Immature natural killer cell (primary cell): ENCODE results near the gene SDHC. TPM values are rescaled to one million over a fixed set of nuclear protein-coding genes. Genes with fewer than 3 reads are reported as not detected.

Experiments
- DNase-seq, 3 donors: peaks; one replicate each; pipeline ENCODE4 v3.0.0; 2022; ENCODE audit warnings: mixed read lengths in 1 of 3
- H3K27ac Mint-ChIP-seq, 6 donors: one replicate each; pipeline ENCODE4 v1.8.0; 2020; ENCODE audit warnings: mixed read lengths in 6 of 6, mild to moderate bottlenecking in 5 of 6, inconsistent platforms in 4 of 6, moderate library complexity in 3 of 6
- H3K27me3 Mint-ChIP-seq, 3 donors: one replicate each; pipeline ENCODE4 v1.8.0; 2020 to 2021; ENCODE audit warnings: low read depth in 3 of 3, mild to moderate bottlenecking in 3 of 3, mixed read lengths in 3 of 3, moderate library complexity in 3 of 3, inconsistent platforms in 1 of 3
- H3K36me3 Mint-ChIP-seq, 3 donors: one replicate each; pipeline ENCODE4 v1.8.0; 2020; ENCODE audit warnings: mixed read lengths in 3 of 3, inconsistent platforms in 2 of 3, mild to moderate bottlenecking in 2 of 3
- H3K4me1 Mint-ChIP-seq, 2 donors: one replicate each; pipeline ENCODE4 v1.8.0; 2020; ENCODE audit warnings: inconsistent platforms in 2 of 2, mild to moderate bottlenecking in 2 of 2, mixed read lengths in 2 of 2, moderate library complexity in 1 of 2
- H3K4me3 Mint-ChIP-seq, 5 donors: one replicate each; pipeline ENCODE4 v1.8.0; 2020; ENCODE audit warnings: mild to moderate bottlenecking in 5 of 5, mixed read lengths in 5 of 5, inconsistent platforms in 3 of 5, moderate library complexity in 3 of 5
- H3K9me3 Mint-ChIP-seq, 6 donors: one replicate each; pipeline ENCODE4 v1.8.0; 2020; ENCODE audit warnings: mild to moderate bottlenecking in 6 of 6, mixed read lengths in 6 of 6, inconsistent platforms in 4 of 6, moderate library complexity in 3 of 6
- polyA plus RNA-seq, 3 donors: library from polyadenylated mRNA; unstranded; fragments of 300-500 nt; fragmentation: Illumina TruSeq; gene quantifications; one replicate each; pipeline ENCODE4 v1.2.3, GENCODE V29; 2021

Gene SDHC
- 100 to 1,000 TPM; 260 to 415 (median 324) TPM for polyA plus RNA-seq

GRCh38 chr1:161314201-161314981 lies at the start of gene SDHC:
Gene SDHC (plus strand): TSS chr1:161314381. CDS start chr1:161314406, 25 bp downstream.
- Mint-ChIP-seq H3K36me3 (peaks cover 0 to 3% (median 0%) of the 10 kb centered on the region in 3 donors), H3K4me1 (peaks cover 22 to 34% of the 10 kb centered on the region in 2 donors), H3K9me3 (no peaks in the 10 kb centered on the region), H3K4me3 (peak within 1 kb of the TSS; percentile 98 to 99 (median 99)), H3K27ac (peak within 1 kb of the TSS; percentile 99 to 100 (median 99)), H3K27me3 (peaks cover 4 to 6% (median 5%) of the 10 kb centered on the region in 3 donors)
- DNase-seq = peak; percentile 91 to 92 (median 91)

- Mint-ChIP-seq H3K27ac (no peak overlapping the region), H3K9me3 (no peaks in the 10 kb centered on the region), H3K4me1 (no peaks in the 10 kb centered on the region), H3K27me3 (peaks cover 8 to 12% (median 12%) of the 10 kb centered on the region in 3 donors), H3K36me3 (no peaks in the 10 kb centered on the region), H3K4me3 (no peak overlapping the region)
- DNase-seq = no peak
These were observed 48.9 kb upstream of the SDHC start for GRCh38 chr1:161265305-161265704.

GRCh38 chr1:161266202-161266601 lies 48.0 kb upstream of the SDHC start:
- DNase-seq = no peak
- Mint-ChIP-seq H3K36me3 (no peaks in the 10 kb centered on the region), H3K27ac (no peak overlapping the region), H3K9me3 (no peaks in the 10 kb centered on the region), H3K4me1 (no peaks in the 10 kb centered on the region), H3K27me3 (peaks cover 5 to 9% (median 8%) of the 10 kb centered on the region in 3 donors), H3K4me3 (no peak overlapping the region)

GRCh38 chr1:161266836-161267235 lies 47.3 kb upstream of the SDHC start:
- H3K4me1 Mint-ChIP-seq = no peaks in the 10 kb centered on the region
- H3K36me3 Mint-ChIP-seq = no peaks in the 10 kb centered on the region
- DNase-seq = no peak
- H3K4me3 Mint-ChIP-seq = no peak overlapping the region
- no peak overlapping the region for H3K27ac Mint-ChIP-seq
- peaks cover 4 to 12% (median 5%) of the 10 kb centered on the region in 3 donors for H3K27me3 Mint-ChIP-seq
- H3K9me3 Mint-ChIP-seq = no peaks in the 10 kb centered on the region

- Mint-ChIP-seq H3K4me1 (no peaks in the 10 kb centered on the region), H3K36me3 (no peaks in the 10 kb centered on the region), H3K9me3 (no peaks in the 10 kb centered on the region), H3K27ac (no peak overlapping the region), H3K27me3 (peaks cover 1 to 9% (median 4%) of the 10 kb centered on the region in 3 donors), H3K4me3 (no peak overlapping the region)
- no peak for DNase-seq
These were observed 46.9 kb upstream of the SDHC start for GRCh38 chr1:161267321-161267720.

GRCh38 chr1:161273402-161273801 lies 40.8 kb upstream of the SDHC start:
- H3K27ac Mint-ChIP-seq = no peak overlapping the region
- DNase-seq = no peak
- no peaks in the 10 kb centered on the region for H3K36me3 Mint-ChIP-seq
- H3K4me3 Mint-ChIP-seq = no peak overlapping the region
- H3K27me3 Mint-ChIP-seq = peaks cover 1 to 3% (median 2%) of the 10 kb centered on the region in 3 donors
- H3K4me1 Mint-ChIP-seq = no peaks in the 10 kb centered on the region
- H3K9me3 Mint-ChIP-seq = no peaks in the 10 kb centered on the region

- Mint-ChIP-seq H3K4me3 (no peak overlapping the region), H3K27me3 (peaks cover 1 to 3% (median 2%) of the 10 kb centered on the region in 3 donors), H3K4me1 (no peaks in the 10 kb centered on the region)
These were observed 39.3 kb upstream of the SDHC start for GRCh38 chr1:161274874-161275273.

GRCh38 chr1:161282991-161283390 lies 31.2 kb upstream of the SDHC start:
- Mint-ChIP-seq H3K4me1 (no peaks in the 10 kb centered on the region), H3K27me3 (peaks cover 0 to 6% (median 3%) of the 10 kb centered on the region in 3 donors), H3K9me3 (no peaks in the 10 kb centered on the region), H3K27ac (no peak overlapping the region), H3K36me3 (peaks cover 7 to 27% (median 22%) of the 10 kb centered on the region in 3 donors), H3K4me3 (no peak overlapping the region)
- no peak for DNase-seq

More at GRCh38 chr1:161274874-161275273, 39.3 kb upstream of the SDHC start:
- peaks cover 0 to 7% (median under 1%) of the 10 kb centered on the region in 3 donors for H3K36me3 Mint-ChIP-seq
- no peak for DNase-seq
- H3K27ac Mint-ChIP-seq = no peak overlapping the region
- H3K9me3 Mint-ChIP-seq = no peaks in the 10 kb centered on the region

- peaks cover 9 to 19% (median 18%) of the 10 kb centered on the region in 3 donors for H3K36me3 Mint-ChIP-seq
- H3K27me3 Mint-ChIP-seq = peaks cover 0 to 5% (median 3%) of the 10 kb centered on the region in 3 donors
- H3K27ac Mint-ChIP-seq = no peak overlapping the region
- H3K4me1 Mint-ChIP-seq = no peaks in the 10 kb centered on the region
- H3K4me3 Mint-ChIP-seq = no peak overlapping the region
- DNase-seq = no peak
- H3K9me3 Mint-ChIP-seq = no peaks in the 10 kb centered on the region
These were observed 29.1 kb upstream of the SDHC start for GRCh38 chr1:161285113-161285512.

GRCh38 chr1:161285521-161285920 lies 28.7 kb upstream of the SDHC start:
- Mint-ChIP-seq H3K4me3 (no peak overlapping the region), H3K27me3 (peaks cover 0 to 4% (median 3%) of the 10 kb centered on the region in 3 donors), H3K9me3 (no peaks in the 10 kb centered on the region), H3K36me3 (peaks cover 10 to 14% (median 14%) of the 10 kb centered on the region in 3 donors), H3K27ac (no peak overlapping the region), H3K4me1 (no peaks in the 10 kb centered on the region)
- DNase-seq = no peak

GRCh38 chr1:161287482-161288054 lies 26.6 kb upstream of the SDHC start:
- Mint-ChIP-seq H3K4me1 (no peaks in the 10 kb centered on the region), H3K27ac (no peak overlapping the region), H3K9me3 (no peaks in the 10 kb centered on the region), H3K36me3 (peaks cover 9 to 15% (median 12%) of the 10 kb centered on the region in 3 donors), H3K27me3 (peaks cover 4 to 10% (median 7%) of the 10 kb centered on the region in 3 donors), H3K4me3 (no peak overlapping the region)
- no peak for DNase-seq

- H3K36me3 Mint-ChIP-seq = peaks cover 3 to 4% (median 4%) of the 10 kb centered on the region in 3 donors
- peak overlapping the region in 3 of 6 donors; percentile 5 to 37 (median 16) for H3K27ac Mint-ChIP-seq
- H3K4me3 Mint-ChIP-seq = no peak overlapping the region
- H3K27me3 Mint-ChIP-seq = peaks cover 4 to 10% (median 7%) of the 10 kb centered on the region in 3 donors
- H3K9me3 Mint-ChIP-seq = no peaks in the 10 kb centered on the region
- no peaks in the 10 kb centered on the region for H3K4me1 Mint-ChIP-seq
- no peak for DNase-seq
These were observed 23.4 kb upstream of the SDHC start for GRCh38 chr1:161290779-161291178.

GRCh38 chr1:161297415-161297814 lies 16.8 kb upstream of the SDHC start:
- peaks cover 0 to 5% (median 4%) of the 10 kb centered on the region in 3 donors for H3K36me3 Mint-ChIP-seq
- no peak overlapping the region for H3K4me3 Mint-ChIP-seq
- peaks cover 13 to 21% of the 10 kb centered on the region in 2 donors for H3K4me1 Mint-ChIP-seq
- H3K27me3 Mint-ChIP-seq = peaks cover 0 to 1% (median 0%) of the 10 kb centered on the region in 3 donors
- no peak for DNase-seq
- H3K27ac Mint-ChIP-seq = peak overlapping the region in 4 of 6 donors; percentile 25 to 79 (median 40)
- no peaks in the 10 kb centered on the region for H3K9me3 Mint-ChIP-seq

- no peak for DNase-seq
- Mint-ChIP-seq H3K36me3 (peaks cover 0 to 5% (median 4%) of the 10 kb centered on the region in 3 donors), H3K4me1 (peaks cover 13 to 21% of the 10 kb centered on the region in 2 donors), H3K27me3 (peaks cover 0 to 1% (median 0%) of the 10 kb centered on the region in 3 donors), H3K9me3 (no peaks in the 10 kb centered on the region), H3K4me3 (no peak overlapping the region), H3K27ac (peak overlapping the region in 2 of 6 donors; percentile 1 to 2)
These were observed 16.1 kb upstream of the SDHC start for GRCh38 chr1:161298116-161298515.
